GM19463 (cell line): ENCODE data around the gene DLG2.

Experiments used
- ATAC-seq: cut with Tn5 transposase; IDR thresholded peaks from one replicate; pipeline ENCODE4 v1.9.1; 2021; ENCODE audit warnings: mild to moderate bottlenecking, moderate library complexity; ENCODE audit not compliant: unreplicated experiment

The DLG2 gene

DNA sequence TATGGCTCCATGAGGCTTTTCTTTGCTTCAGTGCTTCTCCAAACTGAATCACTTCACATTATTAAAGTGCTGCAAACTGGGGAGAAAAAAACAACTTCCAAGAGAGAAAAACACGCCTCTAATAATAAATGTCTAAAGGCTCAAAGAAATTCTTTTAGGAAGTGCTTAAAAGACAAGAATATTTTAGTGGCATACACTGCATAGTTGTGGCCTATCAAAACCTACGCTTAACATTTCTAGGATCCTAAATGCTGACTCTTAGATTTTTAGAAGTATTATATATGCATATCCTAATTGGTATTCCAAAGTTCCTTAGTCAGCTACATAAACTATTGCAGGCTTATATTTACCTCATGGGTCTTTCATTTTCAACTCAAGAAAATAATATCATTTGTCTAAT, 1462.0 kb downstream of the DLG2 start:
- ATAC-seq, result no peak

DNA sequence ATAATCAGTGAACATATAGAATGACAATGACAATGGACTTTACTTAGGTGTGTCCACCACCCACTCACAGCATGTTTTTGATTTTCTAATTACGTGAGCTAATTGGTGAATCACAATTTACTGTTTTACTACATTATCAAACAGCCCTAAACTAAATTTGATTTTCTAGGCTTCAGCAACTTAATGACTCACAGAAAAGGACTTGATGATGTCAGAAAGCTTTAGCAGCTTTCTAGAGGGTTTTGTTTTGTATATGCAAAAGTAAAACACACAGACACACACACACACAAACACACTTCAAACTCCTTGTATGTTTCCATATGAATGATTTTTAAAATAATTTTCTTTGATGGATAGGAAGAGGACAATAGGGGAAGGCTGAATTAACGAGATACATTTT, 1462.4 kb downstream of the DLG2 start:
- no peak for ATAC-seq

DNA sequence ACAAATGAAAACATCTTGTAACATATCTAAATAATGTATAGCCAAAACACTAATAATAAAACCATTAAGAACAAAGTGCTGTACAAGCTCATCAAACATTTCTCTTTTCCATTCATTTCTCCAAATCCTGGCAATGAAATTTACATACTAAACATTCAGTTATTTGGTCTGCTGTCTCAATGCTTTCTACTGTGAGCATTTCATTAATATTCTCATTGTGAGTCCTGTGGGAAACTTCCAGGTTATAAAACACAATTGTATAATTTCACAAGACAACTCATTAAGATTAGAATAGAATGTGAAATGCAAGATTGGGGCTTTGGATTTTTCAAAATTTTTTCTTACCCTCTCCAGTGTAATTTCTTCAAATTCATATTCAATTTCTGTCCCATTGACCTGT, 1464.0 kb downstream of the DLG2 start:
- no peak for ATAC-seq

DNA sequence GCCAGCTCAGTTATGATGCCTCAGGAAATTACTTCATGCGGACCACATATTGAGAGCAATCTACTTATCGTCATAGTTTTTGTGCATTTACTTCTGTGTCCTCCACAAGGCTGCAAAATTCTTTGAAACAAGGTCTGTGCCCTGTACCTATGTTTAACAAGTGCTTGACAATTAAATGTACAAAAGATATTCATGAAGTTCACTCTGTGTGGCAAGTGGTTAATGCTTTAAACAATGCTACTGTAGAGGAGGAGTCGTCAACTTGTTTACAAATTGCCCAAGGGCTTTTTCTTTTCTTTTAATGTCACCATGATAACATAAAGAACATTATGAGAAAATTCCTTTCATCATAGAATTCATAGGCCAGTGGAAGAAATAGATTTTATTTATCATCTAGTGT, 1469.5 kb downstream of the DLG2 start:
- no peak for ATAC-seq

DNA sequence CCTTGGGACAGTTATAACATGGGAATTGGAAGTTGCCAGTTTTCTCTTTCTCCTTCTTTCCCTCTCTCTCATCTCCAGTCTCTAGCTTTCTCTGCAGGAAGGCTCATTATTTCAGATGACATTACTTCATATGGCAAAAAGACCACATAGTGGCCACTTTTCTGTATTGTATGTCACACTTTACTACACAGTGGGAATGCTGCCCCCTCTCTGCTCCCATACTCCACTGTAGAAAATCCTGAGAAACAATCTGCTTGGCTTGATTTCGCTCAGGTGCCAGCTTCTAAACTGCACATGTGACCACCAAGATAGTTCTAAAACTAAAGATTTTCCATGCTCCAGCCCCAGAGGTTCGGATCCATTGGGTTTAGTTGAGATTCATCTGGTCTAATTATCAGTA, 1480.3 kb downstream of the DLG2 start:
- ATAC-seq, result no peak

DNA sequence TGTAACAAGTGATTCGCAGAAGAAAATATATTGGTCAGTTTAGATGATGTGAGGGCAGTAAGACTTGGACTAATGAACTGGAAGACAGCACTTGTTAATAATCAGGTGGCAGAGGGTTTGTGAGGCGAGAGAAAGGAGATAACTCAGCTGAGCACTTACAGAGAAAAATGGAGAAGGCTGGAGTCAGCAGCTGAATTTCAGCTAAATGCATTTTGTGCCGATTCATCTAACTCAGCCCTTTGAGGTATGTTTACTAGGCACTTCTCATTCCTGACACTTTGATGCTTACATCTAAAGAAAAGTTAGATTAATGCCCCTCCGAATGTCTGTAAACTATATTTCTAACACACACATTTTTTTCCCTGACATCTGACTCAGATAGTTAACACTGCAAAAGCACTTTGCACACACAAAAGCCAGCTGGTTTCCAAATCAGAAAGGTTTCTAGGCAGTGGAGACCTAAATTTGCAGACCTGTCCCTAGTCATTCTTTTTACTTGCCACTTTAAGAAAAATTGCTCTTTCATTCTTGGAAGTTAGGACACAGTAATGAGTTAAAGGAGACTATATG, 1481.4 kb downstream of the DLG2 start:
- no peak for ATAC-seq

DNA sequence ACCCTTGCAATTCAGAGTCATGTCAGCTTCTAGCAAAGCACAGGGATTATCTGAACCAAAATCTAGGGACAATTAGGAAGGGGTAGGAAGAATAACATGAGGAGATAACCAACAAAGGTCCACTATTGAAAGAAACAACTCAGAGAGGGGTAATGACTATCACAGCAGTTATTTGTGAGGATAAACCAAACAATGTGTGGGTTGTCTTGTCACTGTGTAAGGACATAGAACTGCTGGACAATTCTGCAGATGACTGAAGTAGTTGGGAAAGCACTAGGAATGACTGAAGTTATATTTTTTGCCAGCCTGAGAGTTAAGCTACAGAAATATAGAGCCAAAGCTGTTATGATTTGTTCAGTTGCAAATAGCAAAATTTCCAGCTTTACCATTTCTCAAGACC, 1482.6 kb downstream of the DLG2 start:
- ATAC-seq, result no peak

DNA sequence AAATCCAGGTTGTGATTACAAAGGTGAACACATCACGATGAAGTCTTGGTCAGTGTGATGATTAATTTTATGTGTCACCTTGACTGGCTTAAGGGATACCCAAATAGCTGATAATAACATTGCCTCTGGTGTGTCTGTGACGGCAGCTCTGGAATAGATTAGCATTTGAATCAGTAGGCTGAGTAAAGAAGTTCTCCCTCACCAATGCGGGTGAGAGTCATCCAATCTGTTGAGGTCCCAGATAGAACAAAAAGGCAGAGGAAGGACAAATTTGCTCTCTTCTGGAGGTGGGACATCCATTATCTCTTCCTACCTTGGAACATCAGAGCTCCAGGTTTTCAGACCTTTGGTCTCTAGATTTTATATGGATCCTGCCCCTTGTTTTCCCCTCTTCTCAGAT, 1484.7 kb downstream of the DLG2 start:
- no peak for ATAC-seq

DNA sequence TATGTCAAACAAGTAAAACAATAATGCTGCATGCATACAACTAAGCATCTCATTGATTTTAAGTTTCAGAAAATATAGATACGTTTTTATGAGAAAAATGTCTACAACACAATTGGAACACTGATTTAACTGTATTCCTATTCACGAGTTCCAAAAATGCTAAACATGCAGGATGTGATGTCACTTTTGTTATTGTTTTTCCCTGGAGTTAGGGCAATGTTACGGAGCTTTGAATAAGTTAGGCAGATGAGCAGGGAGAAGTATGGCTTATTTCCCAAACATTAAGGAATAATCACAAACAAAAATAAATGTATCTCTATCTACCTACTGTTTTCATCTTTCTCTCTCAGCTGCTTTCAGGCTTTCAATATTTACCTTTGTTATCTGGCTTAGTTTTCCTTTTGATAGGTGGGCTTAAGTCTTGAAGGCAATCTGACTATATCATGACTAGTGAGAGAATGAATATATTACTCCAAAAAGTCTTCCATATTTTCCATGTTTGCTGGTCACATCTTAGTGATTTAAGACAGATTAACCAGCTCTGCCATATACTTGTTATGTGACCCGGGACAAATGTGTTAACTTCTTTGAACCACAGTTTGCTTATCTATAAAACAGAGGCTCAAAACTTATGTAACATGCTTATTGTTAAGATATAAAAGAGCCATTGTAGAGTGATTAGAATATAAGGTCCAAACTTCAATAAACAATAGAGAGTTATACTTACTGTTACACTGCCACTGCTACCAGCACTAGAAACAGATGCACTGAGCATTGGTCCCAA, 1486.6 kb downstream of the DLG2 start:
- no peak for ATAC-seq

DNA sequence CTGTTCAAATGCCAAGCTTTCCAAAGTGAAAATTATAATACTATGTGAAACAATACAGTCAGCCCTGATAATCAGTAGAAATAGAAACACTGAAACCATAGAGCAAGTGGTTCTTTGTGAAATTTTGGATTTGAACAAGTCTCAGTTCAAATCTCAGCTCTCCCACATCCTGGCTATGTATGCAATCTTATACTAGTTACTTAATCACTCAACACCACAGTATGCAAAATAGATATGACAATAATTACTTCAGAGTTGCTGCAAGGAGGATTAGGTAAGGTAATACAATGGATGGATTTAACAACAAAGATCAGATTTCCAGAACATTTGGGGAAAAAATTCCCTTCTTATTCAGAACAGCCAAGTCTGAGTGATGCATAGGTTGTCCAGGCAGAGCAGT, 1489.2 kb downstream of the DLG2 start:
- ATAC-seq, result no peak

DNA sequence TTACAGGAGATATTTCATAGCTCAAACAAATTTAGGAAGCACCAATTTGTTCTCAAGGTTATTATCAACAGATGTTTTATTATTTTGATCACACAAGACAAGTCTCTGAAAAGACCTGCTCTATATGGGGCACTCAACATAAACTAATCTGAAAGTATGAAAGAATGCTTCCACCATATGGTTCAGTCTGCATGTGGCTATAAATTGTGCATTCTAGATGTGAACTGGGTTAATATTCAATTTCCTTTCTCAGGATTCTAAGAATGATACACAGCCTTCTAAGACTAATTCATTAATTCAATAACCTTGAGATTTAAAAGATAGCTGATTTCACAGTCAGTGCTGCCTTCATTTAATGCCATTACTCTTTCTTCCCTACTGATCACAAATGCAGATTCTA, 1489.6 kb downstream of the DLG2 start:
- no peak for ATAC-seq

DNA sequence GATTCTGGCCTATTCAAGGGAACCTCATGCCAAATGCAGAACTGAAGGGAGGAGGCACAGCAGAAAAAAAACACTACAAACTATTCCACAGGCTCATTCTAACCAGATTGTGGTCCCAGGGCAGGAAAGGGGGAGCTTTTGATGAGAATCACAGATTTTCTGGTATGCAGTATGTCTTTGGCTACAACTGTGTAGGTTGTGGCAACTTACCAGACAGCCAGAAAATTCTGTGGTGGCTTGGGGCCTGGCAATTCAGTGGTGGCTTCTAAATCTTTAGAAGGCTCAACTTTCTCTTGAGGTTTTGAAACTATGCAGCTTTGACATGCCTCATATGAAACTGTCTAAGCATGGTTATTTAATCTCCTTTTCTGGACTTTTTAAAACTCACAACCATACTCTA, 1490.2 kb downstream of the DLG2 start:
- no peak for ATAC-seq

DNA sequence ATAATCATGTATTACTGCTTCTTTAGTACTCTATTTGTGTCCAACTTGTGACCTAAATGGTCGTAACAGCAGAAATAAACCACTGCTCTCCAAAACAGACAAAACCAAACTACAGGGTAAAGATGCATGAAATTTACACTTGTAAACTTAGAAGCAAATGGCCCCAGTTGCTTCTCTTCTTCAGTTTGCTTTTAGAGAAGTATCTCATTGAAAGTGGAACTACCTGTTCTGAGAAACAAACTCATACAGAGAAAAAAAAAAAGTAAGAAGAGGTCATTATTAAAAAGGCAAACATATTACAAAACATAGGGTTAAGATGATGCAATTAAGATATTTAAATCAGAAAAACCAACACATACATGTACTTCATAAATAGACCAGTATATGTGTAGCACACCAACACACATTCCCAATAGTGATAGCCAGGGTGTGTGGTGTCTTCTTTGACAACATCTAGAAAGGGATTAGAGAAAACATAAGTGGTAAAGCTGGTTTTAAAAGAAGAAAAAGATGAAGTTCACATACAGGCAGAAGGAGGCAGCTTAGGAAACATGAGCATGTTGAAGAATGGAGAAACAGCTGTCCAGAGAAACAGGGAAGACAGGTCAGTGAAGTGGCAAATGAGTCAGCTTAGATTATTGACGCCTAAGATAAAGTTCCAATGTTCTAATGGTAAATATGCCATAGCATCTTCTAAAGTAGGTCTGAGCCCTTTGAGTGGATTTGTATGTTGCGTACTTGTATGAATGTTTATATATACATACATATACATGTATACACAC, 1496.3 kb downstream of the DLG2 start:
- ATAC-seq, result no peak

DNA sequence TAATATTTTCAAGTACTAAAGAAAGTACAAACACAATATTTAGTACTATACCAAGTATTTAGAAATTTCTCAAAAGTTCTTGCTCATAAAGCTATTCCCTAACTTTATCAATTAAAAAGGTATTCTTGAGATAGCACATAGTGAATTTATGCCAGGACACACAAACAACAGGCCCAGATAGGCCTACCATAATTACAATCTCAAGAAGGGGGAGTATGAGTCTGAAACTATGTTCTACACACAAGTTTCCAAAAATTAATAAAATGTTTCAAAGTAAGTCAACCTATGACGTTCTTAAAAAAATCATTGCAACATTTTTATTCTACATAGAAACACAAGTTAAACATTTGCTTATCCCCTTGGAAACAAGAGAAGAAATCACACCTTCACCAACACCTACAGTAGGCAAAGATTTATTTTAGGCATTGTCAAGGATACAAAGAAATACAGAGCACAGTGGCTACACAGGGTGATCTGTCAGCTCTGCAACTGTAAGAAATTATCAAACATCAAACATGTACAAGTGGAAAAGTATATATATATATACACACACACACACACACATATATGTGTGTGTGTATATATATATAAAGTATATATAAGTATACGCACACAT, 1497.1 kb downstream of the DLG2 start:
- ATAC-seq, result no peak

DNA sequence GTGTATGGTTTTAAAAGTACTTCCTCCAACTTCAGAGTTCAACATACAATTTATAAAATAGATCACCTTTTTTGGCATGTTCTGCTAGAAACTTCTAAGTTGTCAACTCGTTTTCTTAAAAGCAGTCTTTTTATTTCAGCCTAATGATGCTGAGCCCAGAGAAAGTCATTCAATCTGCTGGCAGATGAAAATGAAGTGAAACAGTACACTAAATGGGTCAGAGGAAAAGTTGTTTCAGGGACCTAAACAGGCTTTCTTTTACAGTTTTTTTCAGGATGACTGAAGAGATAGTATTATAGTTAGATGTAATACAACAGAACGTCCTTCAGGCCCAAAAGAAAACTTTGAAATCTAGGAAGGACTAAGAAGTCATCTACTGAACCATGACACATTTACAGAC, 1498.3 kb downstream of the DLG2 start:
- ATAC-seq, result no peak

DNA sequence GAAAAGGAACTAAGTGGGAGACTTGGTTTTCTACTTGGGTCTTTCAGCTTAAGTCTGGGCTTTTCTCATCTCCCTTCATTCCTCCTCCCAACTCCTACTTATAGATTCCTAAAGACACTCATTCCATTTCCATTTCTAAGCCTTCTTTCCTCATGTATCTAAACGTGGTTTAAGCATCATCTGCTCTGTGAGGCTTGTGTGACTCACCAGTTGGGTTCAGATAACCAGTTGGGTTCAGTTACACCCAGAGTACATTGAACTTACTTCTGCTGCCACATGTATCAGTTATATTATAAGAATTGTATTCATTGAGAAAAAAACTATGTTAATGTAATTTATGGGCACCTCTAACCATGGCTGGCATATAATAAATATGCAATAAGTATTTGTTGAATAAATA, 1509.8 kb downstream of the DLG2 start:
- ATAC-seq, result no peak

DNA sequence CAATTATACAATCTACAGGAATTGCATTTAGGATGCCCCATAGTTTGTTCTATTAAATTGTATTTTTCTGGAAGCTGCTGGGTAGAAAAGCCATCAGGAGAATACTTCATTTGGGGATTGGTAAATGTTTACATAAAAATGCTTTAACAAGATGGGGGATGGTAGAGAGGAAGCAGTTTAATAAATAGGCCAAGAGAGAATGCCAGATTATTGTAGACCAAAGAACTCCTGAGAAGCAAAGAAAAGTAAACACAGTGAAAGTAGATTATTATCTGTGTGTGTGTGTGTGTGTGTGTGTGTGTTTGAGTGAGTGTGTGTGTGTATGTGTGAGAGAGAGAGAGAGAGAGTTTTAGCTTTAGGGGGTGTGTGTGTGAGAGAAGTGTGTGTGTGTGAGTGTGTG, 1520.6 kb downstream of the DLG2 start:
- ATAC-seq, result no peak

DNA sequence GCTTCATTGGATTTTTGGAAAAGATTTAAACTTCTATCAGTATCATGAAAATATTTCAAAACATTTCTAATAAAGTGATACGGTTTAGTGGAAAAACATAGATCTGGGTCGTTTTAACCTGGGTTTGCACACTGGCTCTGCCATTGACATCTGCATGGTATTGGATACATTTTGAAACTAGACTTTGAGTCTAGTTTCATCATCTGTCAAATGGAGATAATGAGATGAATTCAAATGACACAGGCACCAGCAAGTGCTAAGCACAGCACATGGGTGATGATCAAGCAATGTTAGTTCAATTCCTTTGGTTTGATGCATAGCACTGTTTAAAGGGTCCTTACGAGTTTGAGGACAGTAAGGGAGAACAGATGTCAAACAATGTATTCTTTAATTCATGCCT, 1522.0 kb downstream of the DLG2 start:
- no peak for ATAC-seq

DNA sequence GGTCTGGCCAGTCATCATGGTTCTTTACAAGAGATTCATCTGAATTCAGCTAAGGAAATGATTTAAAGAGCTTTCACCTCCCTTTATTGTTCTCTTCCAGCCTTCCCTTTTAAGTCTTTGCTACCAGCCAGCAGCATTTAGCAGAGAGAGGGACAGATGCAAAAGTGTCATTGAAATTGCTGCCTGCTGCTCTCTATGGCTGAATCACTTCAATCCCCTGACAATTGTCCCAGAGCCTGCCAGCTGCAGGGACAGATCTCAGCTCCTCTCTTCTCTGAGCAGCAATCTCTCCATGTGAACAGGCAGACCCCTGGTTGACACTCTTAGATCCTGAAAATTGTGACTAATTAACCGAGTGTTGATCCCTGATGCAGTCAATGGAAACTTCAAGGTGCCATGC, 1524.0 kb downstream of the DLG2 start:
- no peak for ATAC-seq

DNA sequence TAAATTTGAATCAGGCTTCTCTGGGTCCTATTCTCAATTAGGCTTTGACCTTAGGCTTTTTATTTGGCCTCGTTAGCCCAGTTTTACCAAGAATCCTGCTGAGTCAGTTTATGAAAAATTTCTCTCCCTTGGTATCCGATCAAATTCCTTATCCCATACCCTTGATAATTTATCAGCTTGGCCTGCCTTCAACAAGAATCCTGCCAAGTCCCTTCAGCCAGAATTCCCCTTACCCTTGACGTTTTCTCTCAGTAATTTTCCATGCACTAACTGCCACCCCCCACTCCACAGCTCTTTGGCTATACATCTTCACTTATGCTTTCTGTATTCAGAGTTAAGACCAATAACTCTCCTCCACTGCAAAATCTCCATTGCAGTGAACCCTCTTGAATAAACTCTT, 1530.0 kb downstream of the DLG2 start:
- no peak for ATAC-seq

DNA sequence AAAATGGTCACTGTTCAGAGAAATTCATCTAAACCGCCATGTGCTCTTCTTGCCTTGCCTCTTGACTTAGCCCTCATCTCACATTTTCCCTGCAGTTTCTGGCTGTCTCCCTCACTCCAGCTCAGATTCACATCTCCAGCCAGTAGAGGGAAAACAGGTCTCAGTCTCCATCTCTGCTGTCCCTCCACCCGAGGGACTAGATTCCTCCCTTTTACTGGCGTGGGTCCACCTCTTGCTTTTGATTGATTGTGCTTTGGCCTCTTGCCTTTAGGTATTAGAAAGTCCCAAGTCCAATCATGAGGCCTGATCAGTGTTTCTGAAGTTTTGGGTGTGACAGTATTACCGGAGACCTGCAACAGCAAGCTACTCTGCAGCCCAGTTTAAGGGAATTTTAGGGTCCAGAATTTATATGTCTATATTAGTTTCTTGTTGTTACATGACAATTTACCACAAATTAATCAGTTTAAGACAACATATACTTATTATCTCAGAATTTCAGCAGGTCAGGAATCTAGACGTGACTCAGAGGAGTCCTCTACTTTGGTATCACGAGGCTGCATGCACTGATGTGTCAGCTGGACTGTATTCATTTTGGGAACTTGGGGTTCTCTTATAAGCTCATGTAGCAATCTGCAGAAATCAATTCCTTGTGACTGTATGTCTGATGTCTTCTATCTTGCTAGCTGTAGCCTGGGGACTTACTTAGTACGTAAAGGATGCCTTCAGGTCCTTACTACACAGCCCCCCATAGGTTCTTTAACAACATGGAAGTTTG, 1535.7 kb downstream of the DLG2 start:
- no peak for ATAC-seq
